Fibroblast of the conjunctiva (primary cell): ENCODE measurements around the gene IFI27.
A peak's percentile ranks its signal among the peaks of the same experiment; 100 is the strongest.
"Not testable (repeated sequence)": the region's sequence is repeated elsewhere in the genome, so short reads cannot be mapped to it uniquely, and the experiment has no call there.

Source experiments
- DNase-seq: peaks from one replicate; pipeline ENCODE4 v3.0.0-alpha.2; 2010; ENCODE audit warnings: low read depth

The IFI27 gene

DNA sequence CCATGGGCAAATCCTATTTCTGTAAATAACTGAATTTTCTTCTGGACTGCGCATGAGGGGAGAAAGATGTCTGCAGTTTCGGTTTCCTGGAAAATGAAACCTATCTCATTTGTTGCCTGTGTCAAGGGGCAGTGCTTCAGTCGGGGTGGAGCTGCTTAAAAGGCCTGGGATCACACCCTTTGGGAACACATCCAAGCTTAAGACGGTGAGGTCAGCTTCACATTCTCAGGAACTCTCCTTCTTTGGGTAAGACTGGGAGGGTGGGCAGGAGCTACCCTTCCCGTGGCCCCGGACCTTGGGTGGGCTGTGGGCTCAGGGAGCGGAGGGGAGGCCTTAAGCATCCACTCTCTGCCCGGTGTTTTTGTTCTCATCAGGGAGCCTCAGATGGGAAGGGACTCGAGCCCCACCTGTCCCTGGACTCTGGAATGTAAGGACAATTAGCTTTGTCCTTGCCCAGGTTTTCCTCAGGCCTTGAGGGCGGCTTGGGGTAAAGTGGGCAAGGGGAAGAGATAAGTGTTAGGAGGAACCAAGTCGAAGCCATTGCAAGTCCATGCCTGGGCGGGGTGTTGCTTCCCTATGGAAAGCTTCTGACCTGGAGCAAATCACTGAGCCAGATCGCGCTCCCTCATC is at the start of gene IFI27:
IFI27 (plus strand) TSS at position 185 of the 630 bp plus-strand sequence.
- DNase-seq: peak; percentile 67

DNA sequence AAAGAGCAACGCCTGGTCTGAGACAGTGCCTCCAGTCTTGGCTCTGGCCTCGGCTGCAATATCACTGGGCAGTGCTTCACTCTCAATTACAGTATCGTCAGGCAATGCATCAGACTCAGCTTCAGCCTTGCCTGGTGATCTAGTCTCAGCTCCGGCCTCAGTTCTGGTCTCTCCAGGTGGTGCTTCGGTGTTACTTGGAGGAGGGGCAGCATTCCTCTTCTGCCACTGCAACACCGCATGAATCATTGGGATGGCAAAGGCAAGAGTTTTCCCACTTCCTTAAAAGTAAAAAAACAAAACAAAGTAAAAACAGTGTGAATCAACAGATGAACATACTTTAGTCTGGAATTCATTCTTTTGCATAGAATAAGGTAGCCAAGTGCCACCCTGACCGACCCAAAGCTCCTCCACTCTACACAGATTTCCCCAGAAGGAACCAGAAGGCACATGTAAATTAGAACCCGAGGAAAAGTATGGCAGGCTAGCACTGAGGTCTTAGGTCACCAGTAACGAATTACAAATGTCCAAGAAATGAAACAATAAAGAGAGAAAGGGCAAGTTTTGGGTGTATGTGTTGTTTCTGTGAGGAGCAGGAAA is 48.1 kb upstream of the IFI27 start:
- no peak for DNase-seq

DNA sequence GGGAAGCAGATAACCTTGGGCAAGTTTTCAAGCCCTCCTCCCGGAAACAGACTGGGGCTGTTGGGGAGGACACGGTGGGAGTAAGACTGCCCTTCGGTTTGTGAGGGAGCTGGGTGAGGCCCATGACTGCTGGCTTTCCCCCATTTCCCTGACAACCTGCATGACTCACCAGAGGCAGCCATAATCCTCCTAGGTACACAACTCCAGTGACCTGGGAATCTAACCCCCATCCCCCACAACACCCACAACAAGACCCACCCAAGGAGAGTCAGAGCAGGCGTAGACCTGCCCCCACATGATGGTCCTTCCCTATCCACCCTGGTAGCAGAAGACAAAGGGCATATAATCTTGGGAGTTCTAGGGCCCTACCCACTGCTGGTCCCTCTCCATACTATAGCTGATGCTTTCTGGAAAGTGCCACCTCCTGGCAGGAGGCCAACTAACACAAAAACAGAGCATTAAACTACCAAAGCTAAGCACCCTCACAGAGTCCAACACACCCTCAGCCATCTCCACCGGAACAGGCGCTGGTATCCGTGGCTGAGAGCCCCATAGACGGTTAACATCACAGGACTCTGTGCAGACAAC is 44.4 kb upstream of the IFI27 start:
- no peak for DNase-seq

DNA sequence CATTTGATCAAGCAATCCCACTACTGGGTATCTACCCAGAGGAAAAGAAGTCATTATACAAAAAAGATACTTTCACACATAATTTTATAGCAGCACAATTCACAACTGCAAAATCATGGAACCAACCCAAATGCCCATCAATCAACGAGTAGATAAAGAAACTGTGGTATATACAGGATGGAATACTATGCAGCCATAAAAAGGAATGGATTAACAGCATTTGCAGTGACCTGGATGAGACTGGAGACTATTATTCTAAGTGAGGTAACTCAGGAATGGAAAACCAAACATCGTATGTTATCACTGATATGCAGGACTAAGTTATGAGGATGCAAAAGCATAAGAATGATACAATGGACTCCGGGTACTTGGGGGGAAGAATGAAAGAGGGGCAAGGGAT is 38.5 kb upstream of the IFI27 start:
- not testable (repeated sequence) for DNase-seq

DNA sequence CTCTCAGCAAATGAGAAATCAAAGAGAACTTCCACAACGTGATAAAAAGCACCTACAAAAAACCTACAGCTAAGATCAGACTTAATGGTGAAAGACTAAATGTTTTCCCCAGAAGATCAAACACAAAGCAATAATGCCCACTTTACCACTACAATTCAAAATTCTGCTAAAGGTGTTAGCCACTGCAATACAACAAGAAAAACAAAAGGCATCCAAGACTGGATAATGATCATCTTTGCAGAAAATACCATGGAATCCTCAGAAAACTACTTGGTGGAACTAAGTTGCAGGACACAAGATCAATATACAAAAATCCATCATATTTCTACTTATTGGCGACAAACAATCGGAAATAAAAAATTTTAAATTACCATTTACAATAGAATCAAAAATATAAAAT is 36.0 kb upstream of the IFI27 start:
- DNase-seq: no peak

DNA sequence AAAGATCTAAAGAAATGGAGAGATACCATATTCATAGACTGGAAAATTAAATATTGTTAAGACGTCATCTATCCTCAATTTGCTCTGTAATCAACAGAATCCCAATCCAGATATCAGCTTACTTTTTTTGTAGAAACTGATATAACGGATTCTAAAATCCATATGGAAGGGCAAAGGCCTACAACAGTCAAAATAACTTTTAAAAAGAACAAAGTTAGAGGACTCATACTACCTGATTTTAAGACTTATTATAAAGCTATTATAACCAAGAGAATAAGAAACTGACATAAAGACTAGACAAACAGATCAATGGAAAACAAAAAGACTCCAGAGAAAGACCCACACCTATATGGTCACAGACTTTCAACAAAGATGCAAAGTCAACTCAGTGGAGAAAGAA is 35.5 kb upstream of the IFI27 start:
- DNase-seq: no peak

DNA sequence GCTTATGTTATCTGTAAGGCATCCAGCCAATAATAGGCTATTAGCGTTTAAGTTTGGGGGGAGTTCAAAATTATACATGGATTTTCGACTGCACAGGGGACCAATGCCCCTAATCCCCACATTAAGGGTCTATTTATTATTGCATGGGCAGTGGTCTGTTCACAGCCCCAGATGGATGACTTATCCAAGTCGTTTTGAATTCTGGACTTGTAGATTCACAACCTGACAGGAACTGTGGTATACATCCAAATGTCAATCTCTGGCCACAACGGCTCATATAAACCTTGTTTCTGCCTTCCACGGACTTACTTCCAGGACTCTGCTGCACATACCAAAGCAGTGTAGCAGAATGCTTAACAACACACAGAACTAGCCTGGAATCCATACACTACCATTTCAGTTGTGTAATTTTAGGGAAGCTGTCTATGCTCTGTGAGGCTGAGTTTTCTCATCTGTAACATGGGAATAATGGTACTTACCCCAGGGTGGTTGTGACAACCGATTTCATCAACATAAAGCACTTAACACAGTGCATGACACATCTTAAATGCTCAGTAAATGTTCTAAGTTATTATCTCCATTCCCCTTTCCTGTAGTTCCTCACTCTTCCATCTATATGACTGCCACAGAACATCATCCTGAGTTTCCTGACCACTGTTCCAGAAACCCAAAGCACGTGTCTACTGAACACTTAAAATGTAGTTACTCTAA is 33.3 kb upstream of the IFI27 start:
- DNase-seq: no peak

DNA sequence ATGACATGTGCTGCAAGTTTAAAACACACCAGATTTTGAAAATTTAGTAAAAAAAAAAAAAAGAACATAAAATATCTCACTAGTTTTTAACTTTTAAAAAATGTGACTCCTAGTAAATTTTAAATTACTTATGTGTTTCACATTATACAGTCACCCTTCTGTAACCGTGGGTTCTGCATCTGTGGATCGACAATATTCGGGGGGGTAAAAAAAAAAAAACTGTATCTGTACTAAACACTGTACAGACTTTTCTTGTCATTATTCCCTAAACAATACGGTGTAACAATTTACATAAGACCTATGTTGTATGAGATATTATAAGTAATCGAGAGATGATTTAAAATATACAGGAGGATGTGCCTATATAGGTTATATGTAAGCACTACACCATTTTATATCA is 32.7 kb upstream of the IFI27 start:
- DNase-seq: no peak

DNA sequence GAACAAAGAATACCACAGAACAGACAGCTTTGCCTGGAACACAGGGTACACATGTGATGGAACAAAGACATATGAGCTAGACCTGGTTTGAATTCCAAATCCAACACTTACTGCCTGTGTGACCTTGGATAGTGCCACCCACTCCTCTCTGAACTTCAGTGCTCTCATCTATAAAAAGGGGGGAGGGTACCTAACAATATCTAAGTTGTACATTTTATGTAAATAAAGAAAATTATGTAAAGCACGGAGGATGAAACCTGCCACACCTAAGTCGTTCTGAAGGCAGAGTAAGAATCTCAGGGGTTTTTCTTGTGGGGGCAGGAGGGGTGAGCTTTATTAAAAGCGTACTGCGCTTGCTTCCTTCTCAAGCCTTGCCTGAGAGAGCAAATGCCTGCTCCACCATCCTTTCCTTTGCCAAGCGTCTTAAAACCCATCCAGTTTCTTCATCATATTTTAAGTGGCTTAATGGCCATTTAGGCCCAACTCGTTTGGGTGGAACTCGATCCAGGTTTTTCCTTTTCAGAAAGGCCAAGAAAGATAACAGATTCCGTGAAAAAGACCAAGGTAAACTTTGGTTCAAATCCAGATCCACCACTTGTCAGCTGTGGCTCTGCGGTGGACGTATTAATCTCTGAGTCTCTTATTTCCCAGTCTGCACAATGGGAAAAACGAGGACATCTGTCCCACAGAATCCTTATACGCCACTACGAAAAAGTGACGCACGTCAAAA is 30.5 kb upstream of the IFI27 start:
- DNase-seq: no peak

DNA sequence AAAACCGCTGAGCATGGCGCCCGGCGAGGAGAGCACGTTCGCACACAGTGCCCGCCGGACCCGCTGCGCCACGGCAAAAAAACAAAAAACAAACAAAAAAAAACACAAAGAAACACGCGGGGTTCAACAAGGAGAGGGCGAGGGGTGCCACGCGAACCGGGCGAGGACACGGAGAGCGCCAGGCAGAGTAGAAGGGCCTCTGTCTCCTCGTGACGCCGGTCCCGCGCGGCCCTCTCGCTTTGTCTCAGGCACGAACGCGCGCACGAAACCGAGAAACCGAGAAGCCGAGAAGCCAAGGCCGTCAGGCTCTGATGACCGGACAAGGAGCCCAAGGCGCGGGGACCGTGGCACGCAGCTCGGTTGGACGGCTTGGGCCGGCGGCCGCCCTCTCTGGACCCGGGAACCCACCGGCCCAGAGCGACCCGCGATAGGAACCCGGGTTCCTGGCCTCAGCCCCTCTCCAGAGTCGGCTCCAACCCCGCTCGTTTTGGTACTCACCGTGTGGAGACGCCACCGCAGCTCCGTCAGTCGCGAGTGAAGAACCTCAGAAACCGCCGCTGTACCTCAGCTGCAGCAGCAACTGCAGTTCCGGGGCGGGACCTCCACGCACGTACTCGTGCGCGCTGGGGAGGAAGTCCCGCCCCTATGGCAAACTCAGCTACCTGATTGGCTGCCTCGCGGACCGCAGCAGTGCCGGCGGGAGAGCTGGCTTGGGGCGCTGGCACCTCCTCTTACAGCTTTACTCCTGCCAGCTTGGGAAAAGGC is 29.7 kb upstream of the IFI27 start, which contains the start of the genes DDX24 and IFI27L1:
DDX24 (minus strand) TSS at position 582 of the 765 bp plus-strand sequence. CDS start 1,460 bp downstream, outside the sequence.
IFI27L1 (plus strand) TSS at position 690 of the 765 bp plus-strand sequence. CDS start 15,628 bp downstream, outside the sequence.
- peak; percentile 89 for DNase-seq

DNA sequence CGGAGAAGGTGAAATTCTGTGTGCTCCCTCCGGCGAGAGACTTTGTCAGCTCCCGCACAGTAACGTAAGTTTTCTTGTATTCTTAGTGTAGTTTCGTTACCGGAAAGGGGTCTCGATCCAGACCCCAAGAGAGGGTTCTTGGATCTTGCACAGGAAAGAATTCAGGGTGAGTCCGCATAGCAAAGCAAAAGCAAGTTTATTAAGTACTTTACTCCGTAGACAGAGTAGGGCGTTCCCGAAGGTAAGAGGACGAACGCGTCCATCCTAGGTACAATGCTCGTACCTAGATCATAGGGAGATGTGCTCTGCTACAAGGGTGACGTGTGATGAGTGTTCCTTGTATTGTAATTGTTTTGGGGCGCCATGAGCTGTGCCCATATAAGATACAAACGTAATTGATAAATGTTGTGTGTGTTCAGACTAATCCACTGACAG is 29.1 kb upstream of the IFI27 start:
- no peak for DNase-seq

DNA sequence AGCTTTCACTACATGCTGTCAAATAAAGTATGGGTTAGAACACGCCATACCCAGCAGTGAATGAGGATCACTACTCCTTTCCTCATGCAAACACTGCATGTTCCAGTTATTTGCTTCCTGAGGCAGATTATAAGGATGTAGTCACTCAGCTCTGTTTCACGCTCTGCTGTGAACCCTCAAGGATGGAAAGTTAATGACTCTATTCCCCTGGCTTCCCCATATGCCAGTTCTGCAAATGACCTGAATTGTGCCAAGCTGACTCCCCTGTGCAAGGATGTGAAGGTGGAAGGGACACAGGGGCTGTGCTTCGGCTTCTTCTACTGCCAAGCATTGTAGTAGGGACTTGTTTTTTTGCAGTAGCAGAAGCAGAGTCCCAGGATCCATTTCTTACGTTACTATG is 22.6 kb upstream of the IFI27 start:
- no peak for DNase-seq

DNA sequence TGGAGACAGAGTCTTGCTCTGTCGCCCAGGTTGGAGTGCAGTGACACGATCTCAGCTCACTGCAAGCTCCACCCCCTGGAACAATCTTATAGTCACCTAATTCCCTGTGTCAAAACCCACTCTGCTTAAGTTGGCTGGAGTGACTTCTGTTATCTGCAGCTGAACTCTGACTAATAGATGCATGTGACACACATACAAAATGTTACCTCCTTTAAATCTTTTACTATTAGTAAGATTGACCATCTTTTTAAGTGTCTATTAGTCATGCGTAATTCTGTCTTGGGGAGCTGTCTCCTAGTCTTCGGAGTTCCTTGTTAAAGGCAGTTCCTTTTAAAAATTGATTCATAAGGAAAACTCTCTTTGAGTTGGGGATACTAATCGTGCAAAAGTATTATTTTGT is 22.0 kb upstream of the IFI27 start:
- DNase-seq: no peak

DNA sequence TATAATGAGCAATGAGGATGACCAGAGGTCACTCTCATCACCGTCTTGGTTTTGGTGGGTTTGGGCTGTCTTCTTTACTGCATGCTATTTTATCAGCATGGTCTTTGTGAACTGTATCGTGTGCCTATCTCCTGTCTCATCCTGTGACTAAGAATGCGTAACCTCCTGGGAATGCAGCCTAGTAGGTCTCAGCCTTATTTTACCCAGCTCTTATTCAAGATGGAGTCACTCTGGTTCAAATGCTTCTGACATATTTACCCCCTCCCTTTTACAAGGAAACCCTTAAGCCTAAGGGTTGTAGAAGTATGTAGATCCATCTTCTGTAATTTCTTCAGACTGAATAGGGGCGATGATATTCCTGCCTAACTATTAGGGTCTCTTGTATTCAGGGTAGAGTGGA is 21.1 kb upstream of the IFI27 start:
- no peak for DNase-seq

DNA sequence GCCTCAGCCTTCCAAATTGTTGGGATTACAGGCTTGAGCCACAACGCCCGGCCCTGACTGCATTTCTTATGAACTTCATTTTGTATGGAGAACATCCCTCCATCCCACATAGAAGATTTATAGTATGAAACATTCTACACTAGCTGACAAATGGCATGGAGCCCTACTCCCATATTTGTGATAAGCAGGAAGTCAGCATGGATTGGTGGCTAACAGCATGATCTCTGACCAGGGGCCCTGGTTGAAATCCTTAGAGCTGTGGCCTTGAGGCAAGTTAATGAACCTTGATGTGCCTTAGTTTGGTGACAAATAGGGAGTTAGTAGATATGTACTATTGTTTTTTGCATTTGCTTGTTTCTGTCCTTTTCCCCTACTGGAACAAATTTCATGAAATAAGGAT is 17.1 kb upstream of the IFI27 start:
- no peak for DNase-seq

DNA sequence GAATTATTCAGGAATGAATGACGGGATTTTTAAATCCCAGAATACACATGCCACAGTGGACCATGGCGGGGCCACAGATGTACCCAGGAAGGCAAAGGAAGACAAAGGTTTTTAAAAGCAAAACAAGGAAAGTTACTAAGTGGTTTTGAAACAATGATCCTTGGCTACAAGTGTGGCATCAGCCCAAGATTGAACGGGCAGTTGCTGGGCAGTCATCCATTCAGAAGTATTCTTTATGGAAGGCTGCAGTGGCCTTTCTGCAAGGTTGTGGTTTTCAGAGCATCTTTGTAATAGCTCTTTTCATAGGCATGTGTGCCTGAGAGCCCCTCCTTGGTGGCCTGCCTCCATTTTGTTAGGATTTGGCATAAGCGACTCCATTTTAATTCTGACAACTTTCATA is 13.4 kb upstream of the IFI27 start:
- no peak for DNase-seq

DNA sequence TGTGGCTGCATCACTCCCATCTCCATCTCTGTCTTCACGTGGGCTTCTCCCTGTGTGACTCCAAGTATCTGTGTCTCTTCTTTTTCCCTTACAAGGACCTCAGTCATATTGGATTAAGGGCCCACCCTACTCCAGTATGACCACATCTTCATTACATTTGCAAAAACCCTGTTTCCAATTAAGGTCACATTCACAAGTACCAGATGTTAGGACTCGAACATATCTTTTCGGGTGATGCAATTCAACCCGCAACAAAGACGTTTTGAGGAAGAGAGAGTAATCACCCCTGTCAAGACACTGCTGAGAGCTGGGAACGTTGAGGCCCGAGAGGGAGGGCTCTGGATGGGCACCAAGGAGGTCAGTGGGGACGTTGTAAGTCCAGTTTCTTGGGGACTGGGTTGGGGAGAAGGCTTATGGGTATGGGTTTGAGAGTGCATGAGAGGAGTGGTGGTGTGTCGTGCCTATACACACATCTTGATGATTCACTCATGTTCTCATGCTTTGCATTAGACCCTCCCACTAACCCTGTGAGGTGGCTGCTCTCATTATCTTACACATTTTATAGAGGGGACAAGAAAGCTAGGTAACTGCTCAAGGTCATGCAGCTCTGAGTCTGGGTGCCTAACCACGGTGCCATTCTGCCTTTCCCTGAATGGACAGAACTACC is 12.1 kb upstream of the IFI27 start:
- DNase-seq: peak; percentile 76

DNA sequence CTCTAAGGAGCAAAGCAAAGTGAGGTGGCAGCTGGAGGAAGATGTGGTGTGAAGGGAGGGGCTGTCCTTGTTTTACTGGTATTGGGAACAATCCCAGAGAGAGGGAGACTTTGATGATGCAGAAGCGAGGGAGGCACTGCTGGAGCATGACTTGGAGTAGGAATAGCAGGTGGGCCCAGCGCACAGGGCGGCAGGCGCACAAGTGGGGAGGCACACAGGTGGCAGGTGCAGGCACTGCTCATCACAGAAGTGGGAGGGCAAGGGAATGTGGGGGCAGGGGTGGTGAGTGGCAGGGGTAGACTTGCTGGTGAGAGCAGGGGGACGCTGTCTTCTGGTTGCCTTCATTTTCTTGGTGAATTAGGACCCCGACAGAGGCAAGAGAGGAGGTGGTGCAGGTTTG is 11.5 kb upstream of the IFI27 start:
- no peak for DNase-seq

DNA sequence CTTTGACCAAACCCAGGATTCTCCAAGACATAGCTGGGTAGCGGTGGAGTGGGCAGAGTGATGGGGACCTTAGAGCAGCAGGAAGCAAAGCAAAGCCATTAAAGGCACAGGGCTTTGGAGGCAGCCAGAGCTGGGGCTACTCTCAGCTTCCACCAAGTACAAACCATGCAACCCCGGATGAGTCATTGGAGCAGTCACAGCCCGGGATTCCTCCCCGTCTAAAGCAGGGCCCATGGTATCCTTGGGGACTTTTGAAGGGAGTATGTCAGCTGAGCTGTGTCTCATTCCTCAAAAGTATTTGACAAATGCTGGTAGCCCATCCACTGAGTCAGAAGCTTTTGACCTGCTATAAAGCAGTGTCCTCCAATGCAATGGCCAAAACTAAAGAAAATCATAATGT is 9.7 kb upstream of the IFI27 start:
- no peak for DNase-seq

DNA sequence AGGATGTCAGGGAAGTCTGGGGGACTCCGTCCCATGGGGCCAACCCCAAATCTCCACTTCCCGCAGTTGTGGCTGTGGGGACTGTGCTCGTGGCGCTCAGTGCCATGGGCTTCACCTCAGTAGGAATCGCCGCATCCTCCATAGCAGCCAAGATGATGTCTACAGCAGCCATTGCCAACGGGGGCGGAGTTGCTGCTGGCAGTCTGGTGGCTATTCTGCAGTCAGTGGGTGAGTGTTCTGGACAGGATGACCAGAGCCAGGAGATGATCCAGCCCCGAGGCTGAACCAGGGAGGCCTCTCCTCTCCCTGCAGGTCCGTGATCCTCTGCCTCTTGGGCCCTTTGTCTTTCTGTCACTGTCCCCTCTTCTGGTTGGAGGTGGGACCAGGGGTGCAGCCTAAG is 8.8 kb upstream of the IFI27 start:
- no peak for DNase-seq
